GM12864 (cell line): ENCODE measurements around the gene LAPTM5.

Experiments
- DNase-seq: peaks from one replicate; pipeline ENCODE4 v3.0.0-alpha.2; 2011; ENCODE audit warnings: low read depth
- H3K4me3 ChIP-seq: 2 replicates; pipeline ENCODE4 v1.5.1; 2011; ENCODE audit warnings: mild to moderate bottlenecking, low read depth, low read length, control low read depth
- TF ChIP-seq, protein P1 (sequence below): IDR thresholded peaks from 2 replicates; pipeline ENCODE4 v1.5.1; 2011; ENCODE audit warnings: low read depth, mild to moderate bottlenecking, moderate library complexity, low read length, control low read depth, inconsistent platforms; ENCODE audit errors: missing control alignments

The LAPTM5 gene

GRCh38 chr1:30776097-30777059, 18.8 kb upstream of the LAPTM5 start:
- TF ChIP-seq, protein P1, sequence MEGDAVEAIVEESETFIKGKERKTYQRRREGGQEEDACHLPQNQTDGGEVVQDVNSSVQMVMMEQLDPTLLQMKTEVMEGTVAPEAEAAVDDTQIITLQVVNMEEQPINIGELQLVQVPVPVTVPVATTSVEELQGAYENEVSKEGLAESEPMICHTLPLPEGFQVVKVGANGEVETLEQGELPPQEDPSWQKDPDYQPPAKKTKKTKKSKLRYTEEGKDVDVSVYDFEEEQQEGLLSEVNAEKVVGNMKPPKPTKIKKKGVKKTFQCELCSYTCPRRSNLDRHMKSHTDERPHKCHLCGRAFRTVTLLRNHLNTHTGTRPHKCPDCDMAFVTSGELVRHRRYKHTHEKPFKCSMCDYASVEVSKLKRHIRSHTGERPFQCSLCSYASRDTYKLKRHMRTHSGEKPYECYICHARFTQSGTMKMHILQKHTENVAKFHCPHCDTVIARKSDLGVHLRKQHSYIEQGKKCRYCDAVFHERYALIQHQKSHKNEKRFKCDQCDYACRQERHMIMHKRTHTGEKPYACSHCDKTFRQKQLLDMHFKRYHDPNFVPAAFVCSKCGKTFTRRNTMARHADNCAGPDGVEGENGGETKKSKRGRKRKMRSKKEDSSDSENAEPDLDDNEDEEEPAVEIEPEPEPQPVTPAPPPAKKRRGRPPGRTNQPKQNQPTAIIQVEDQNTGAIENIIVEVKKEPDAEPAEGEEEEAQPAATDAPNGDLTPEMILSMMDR: no peak
- H3K4me3 ChIP-seq: no peak overlapping the region
- DNase-seq: no peak

GRCh38 chr1:30775433-30775975, 17.9 kb upstream of the LAPTM5 start:
- H3K4me3 ChIP-seq: no peak overlapping the region
- TF ChIP-seq, protein P1: no peak
- DNase-seq: no peak

DNA sequence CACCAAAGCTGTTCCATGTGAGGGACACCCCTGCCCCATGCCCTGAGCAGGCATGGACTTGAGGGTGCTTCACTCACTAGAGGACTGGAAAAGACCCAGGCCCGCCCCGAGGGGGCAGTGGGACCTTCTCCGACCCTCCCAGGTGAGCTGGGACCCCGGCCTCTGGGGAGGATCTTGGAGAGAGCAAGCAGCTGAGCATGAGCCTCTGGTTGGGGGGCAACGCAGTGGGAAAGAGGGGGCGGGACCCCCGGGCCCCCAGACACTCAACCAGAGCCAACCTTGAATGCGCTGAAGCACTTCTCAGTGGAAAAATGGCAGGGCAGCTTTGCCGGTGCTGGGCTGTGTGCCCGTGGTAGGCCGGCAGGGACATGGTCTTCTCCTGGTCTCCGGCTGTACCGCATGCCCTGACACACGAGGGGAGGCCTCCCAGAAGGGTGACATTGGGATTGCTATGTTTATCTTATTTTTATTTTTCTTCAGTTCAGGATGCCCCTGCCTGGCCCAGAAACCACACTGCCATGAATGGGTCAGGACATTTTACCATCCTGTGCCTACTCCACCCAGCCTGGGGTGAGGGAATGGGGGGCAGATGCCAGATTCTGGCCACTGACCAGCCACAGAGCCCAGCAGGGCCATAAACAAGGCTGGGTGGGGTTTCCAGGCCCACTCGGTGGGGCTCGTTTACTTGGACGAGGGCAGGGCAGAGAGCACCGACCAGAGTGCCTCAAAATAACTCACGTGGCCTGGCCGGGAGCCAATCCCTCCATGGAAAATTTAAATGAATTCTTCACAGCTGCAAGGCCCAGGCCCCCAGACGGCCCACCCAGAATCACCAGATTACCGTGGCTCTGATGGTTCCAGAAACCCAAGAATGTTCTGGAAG, 17.2 kb upstream of the LAPTM5 start:
- H3K4me3 ChIP-seq: no peak overlapping the region
- DNase-seq: no peak
- TF ChIP-seq, protein P1: no peak

DNA sequence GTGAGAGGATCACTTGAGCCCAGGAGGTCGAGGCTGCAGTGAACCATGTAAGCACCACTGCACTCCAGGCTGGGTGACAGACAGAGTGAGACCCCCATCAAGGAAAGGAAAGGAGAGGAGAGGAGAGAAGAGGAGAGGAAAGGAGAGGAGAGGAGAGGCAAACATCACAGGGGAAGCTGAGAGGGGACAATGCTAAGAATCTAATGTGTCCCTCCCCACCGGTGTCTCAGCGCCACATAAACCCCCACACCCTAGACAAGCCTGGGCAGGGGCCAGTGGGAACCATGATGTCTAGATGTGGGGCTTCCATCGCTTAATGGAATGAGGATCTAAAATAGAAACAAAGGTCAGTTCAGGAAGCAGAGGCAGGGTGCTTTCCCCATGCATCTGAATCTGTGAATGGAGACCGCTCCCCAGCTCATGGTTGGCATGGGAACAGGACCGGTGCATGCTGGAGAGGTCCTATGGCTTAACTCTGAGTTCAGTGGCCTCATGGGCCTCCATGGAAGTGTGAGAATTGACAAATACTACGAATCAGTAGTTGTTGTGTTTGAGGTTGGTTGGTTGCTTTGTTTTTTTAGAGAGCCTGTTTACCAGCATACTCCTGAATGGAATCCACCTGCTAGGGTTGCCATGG, 16.3 kb upstream of the LAPTM5 start:
- no peak for DNase-seq
- no peak overlapping the region for H3K4me3 ChIP-seq
- TF ChIP-seq, protein P1: no peak

DNA sequence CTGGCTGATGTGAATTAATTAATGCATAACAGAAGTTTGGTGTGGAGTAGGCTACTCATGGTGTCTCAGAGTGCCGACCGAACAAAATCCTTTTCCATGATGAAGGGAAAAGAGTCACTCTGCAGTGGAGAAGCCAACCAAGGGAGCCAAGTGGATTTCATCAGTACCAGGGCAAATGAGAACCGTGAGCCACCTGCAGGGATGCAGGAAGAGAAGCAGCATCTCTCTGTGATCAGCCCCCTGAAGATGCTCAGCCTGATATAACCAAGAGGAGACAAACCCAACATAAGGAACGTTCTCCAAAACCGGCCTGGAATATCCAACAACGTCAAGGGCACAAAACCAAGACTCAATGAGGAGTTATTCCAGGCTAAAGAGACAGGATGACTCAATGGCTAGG, 13.4 kb upstream of the LAPTM5 start:
- no peak for DNase-seq
- no peak overlapping the region for H3K4me3 ChIP-seq
- TF ChIP-seq, protein P1: no peak

DNA sequence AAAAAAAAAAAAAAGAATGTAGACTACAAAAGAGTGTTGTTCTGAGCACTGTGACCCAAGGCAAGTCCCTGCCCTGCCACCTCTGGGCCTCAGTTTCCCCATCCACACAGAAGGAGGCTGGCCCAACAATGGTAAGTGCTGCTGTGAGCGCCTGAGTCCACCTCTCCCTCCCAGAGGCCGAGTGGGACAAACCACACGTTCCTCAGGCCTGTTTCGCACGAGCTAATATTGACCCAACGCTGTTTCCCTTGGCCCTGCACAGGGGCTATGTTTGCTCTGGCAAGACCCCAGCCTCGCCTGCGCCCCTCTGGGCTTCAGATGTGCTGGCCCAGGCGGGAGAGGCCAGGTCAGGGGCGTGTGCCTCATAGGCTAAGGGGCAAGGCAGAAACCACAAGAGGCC, 12.6 kb upstream of the LAPTM5 start:
- TF ChIP-seq, protein P1: no peak
- no peak overlapping the region for H3K4me3 ChIP-seq
- no peak for DNase-seq
